HG03460 (cell line): ENCODE measurements around the gene UTP4.

Source experiments
- ATAC-seq: cut with Tn5 transposase; IDR thresholded peaks from one replicate; pipeline ENCODE4 v1.9.1; 2021; ENCODE audit not compliant: unreplicated experiment

UTP4 gene

GRCh38 chr16:69132424-69133252 is at the start of gene UTP4, which contains the start of gene CHTF8:
Gene UTP4, plus strand, starts transcription at chr16:69132649. Its CDS starts 811 bp downstream, at chr16:69133460.
Gene CHTF8, minus strand, starts transcription at chr16:69132588. Its CDS starts 11,130 bp downstream, at chr16:69121458.
- peak; percentile 79 for ATAC-seq

- no peak for ATAC-seq
These were observed 49.0 kb upstream of the UTP4 start for GRCh38 chr16:69083306-69083941.

- no peak for ATAC-seq
These were observed 48.2 kb upstream of the UTP4 start for GRCh38 chr16:69084289-69084688.

GRCh38 chr16:69085032-69085695 is 47.3 kb upstream of the UTP4 start:
- ATAC-seq, result no peak

- no peak for ATAC-seq
These were observed 45.3 kb upstream of the UTP4 start for GRCh38 chr16:69087161-69087581.

GRCh38 chr16:69088684-69089083 is 43.8 kb upstream of the UTP4 start:
- no peak for ATAC-seq

GRCh38 chr16:69089091-69089910 is 43.1 kb upstream of the UTP4 start:
- ATAC-seq, result no peak

- ATAC-seq, result no peak
These were observed 38.5 kb upstream of the UTP4 start for GRCh38 chr16:69093974-69094373.

- no peak for ATAC-seq
These were observed 37.9 kb upstream of the UTP4 start for GRCh38 chr16:69094501-69094900.

- ATAC-seq, result no peak
These were observed 37.3 kb upstream of the UTP4 start for GRCh38 chr16:69095193-69095592.

GRCh38 chr16:69100071-69100691 is 32.3 kb upstream of the UTP4 start:
- no peak for ATAC-seq

- ATAC-seq, result no peak
These were observed 26.7 kb upstream of the UTP4 start, which contains the start of gene HAS3 for GRCh38 chr16:69105501-69106361. Gene HAS3, plus strand, starts transcription at chr16:69105653. Its CDS starts 3,743 bp downstream, at chr16:69109396.

GRCh38 chr16:69106491-69107315 is 25.7 kb upstream of the UTP4 start:
- no peak for ATAC-seq

- ATAC-seq, result no peak
These were observed 25.0 kb upstream of the UTP4 start for GRCh38 chr16:69107316-69107962.

GRCh38 chr16:69108064-69108904 is 24.2 kb upstream of the UTP4 start:
- no peak for ATAC-seq

- no peak for ATAC-seq
These were observed 23.6 kb upstream of the UTP4 start for GRCh38 chr16:69108905-69109252.
